ENCODE data around the gene KLHL21.

Gene KLHL21

GRCh38 chr1:6546326-6546725 is 56.3 kb downstream of the KLHL21 start:
- DNase-seq, result no peak

DNA sequence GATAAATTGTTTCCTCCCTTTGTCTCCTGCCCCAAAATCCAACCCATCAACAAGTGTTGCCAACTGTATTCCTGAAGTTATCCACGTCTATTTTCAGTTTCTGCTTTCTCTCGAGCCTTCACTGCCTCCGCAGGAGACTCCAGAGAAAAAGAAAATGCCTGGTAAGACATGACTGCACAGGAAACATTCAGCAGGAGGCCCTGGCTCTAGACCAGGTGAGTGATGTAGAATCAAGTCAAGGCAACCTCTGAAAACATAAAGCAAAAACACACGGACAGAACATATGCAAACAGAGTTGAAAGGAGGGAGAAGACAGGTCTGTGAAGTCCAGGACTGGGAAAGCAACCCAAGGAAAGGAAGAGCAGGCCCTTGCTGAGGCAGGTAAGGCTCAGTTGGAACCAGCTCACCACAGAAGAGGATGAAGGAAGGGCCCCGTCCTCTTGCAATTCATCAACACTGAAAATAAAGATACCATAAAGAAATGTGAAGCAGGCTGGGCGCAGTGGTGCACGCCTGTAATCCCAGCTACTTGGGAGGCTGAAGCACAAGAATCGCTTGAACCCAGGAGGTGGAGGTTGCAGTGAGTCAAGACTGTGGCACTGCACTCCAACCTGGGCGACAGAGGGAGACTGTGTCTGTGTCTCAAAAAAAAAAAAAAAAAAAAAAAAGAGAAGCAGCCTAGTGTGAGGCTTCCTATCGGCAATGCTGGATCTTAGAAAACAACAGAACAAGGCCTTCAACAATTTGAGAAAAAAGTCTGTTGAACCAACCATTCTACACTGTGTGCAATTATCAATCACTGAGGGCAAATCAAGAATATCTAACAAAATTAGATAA is 57.2 kb downstream of the KLHL21 start:
- DNase-seq, result peak; percentile 12

GRCh38 chr1:6544831-6545230 is 57.8 kb downstream of the KLHL21 start:
- DNase-seq, result peak; percentile 77

Measured in fibroblast of skin of right biceps (primary cell).